ENCODE results near the gene SERPINH1. TPM values are rescaled to one million over a fixed set of nuclear protein-coding genes. Genes with fewer than 3 reads are reported as not detected.
A peak's percentile ranks its signal among the peaks of the same experiment; 100 is the strongest.

Gene SERPINH1
- polyA plus RNA-seq, 1 donor = 154 TPM

GRCh38 chr11:75597636-75598035 lies 35.6 kb downstream of the SERPINH1 start:
- no peaks in the 10 kb centered on the region for H3K9me3 ChIP-seq (ENCODE audit: control insufficient read depth, low read depth, low read length)
- no peak overlapping the region for H3K4me3 ChIP-seq (ENCODE audit: low read length)
- peaks cover 28% of the 10 kb centered on the region for H3K4me1 ChIP-seq (ENCODE audit: control insufficient read depth, insufficient read depth, low read length)
- H3K27me3 ChIP-seq (ENCODE audit: control insufficient read depth, insufficient read depth, low read length) = no peaks in the 10 kb centered on the region
- no peak overlapping the region for H3K27ac ChIP-seq (ENCODE audit: low read length)
- DNase-seq = peak in 1 of 2 donors; percentile 40
- no peaks in the 10 kb centered on the region for H3K36me3 ChIP-seq (ENCODE audit: control insufficient read depth, insufficient read depth, low read length)
- WGBS (ENCODE audit: insufficient coverage, low lambda C conversion rate) = no CpG with 5 or more reads among the region's 4 CpGs

GRCh38 chr11:75598264-75598663 lies 36.2 kb downstream of the SERPINH1 start:
- Histone ChIP-seq H3K27me3 (ENCODE audit: control insufficient read depth, insufficient read depth, low read length) (no peaks in the 10 kb centered on the region), H3K36me3 (ENCODE audit: control insufficient read depth, insufficient read depth, low read length) (no peaks in the 10 kb centered on the region), H3K4me1 (ENCODE audit: control insufficient read depth, insufficient read depth, low read length) (peaks cover 23% of the 10 kb centered on the region), H3K27ac (ENCODE audit: low read length) (no peak overlapping the region), H3K9me3 (ENCODE audit: control insufficient read depth, low read depth, low read length) (no peaks in the 10 kb centered on the region), H3K4me3 (ENCODE audit: low read length) (no peak overlapping the region)
- DNase-seq = no peak

GRCh38 chr11:75598900-75599299 lies 36.8 kb downstream of the SERPINH1 start:
- Histone ChIP-seq H3K4me3 (ENCODE audit: low read length) (no peak overlapping the region), H3K27me3 (ENCODE audit: control insufficient read depth, insufficient read depth, low read length) (no peaks in the 10 kb centered on the region), H3K27ac (ENCODE audit: low read length) (no peak overlapping the region), H3K9me3 (ENCODE audit: control insufficient read depth, low read depth, low read length) (no peaks in the 10 kb centered on the region), H3K4me1 (ENCODE audit: control insufficient read depth, insufficient read depth, low read length) (peaks cover 18% of the 10 kb centered on the region), H3K36me3 (ENCODE audit: control insufficient read depth, insufficient read depth, low read length) (no peaks in the 10 kb centered on the region)
- no peak for DNase-seq
- WGBS (ENCODE audit: insufficient coverage, low lambda C conversion rate) = no CpG with 5 or more reads among the region's 7 CpGs

GRCh38 chr11:75600356-75600755 lies 38.3 kb downstream of the SERPINH1 start:
- DNase-seq = no peak
- WGBS (ENCODE audit: insufficient coverage, low lambda C conversion rate) = no CpG with 5 or more reads among the region's 3 CpGs
- H3K9me3 ChIP-seq (ENCODE audit: control insufficient read depth, low read depth, low read length) = no peaks in the 10 kb centered on the region
- no peak overlapping the region for H3K27ac ChIP-seq (ENCODE audit: low read length)
- no peaks in the 10 kb centered on the region for H3K27me3 ChIP-seq (ENCODE audit: control insufficient read depth, insufficient read depth, low read length)
- H3K4me1 ChIP-seq (ENCODE audit: control insufficient read depth, insufficient read depth, low read length) = peaks cover 14% of the 10 kb centered on the region
- H3K36me3 ChIP-seq (ENCODE audit: control insufficient read depth, insufficient read depth, low read length) = no peaks in the 10 kb centered on the region
- H3K4me3 ChIP-seq (ENCODE audit: low read length) = no peak overlapping the region

GRCh38 chr11:75601494-75601893 lies 39.4 kb downstream of the SERPINH1 start:
- H3K4me3 ChIP-seq (ENCODE audit: low read length) = no peak overlapping the region
- WGBS (ENCODE audit: insufficient coverage, low lambda C conversion rate) = no CpG with 5 or more reads among the region's 7 CpGs

GRCh38 chr11:75602951-75603350 lies 40.9 kb downstream of the SERPINH1 start:
- H3K27me3 ChIP-seq (ENCODE audit: control insufficient read depth, insufficient read depth, low read length) = no peaks in the 10 kb centered on the region
- no peaks in the 10 kb centered on the region for H3K9me3 ChIP-seq (ENCODE audit: control insufficient read depth, low read depth, low read length)
- no peak overlapping the region for H3K27ac ChIP-seq (ENCODE audit: low read length)
- H3K36me3 ChIP-seq (ENCODE audit: control insufficient read depth, insufficient read depth, low read length) = no peaks in the 10 kb centered on the region
- DNase-seq = no peak
- H3K4me1 ChIP-seq (ENCODE audit: control insufficient read depth, insufficient read depth, low read length) = peaks cover 14% of the 10 kb centered on the region
- H3K4me3 ChIP-seq (ENCODE audit: low read length) = no peak overlapping the region
- no CpG with 5 or more reads among the region's 8 CpGs for WGBS (ENCODE audit: insufficient coverage, low lambda C conversion rate)

More at GRCh38 chr11:75601494-75601893, 39.4 kb downstream of the SERPINH1 start:
- H3K36me3 ChIP-seq (ENCODE audit: control insufficient read depth, insufficient read depth, low read length) = no peaks in the 10 kb centered on the region
- no peak overlapping the region for H3K27ac ChIP-seq (ENCODE audit: low read length)
- H3K4me1 ChIP-seq (ENCODE audit: control insufficient read depth, insufficient read depth, low read length) = peaks cover 14% of the 10 kb centered on the region
- DNase-seq = no peak
- no peaks in the 10 kb centered on the region for H3K9me3 ChIP-seq (ENCODE audit: control insufficient read depth, low read depth, low read length)
- H3K27me3 ChIP-seq (ENCODE audit: control insufficient read depth, insufficient read depth, low read length) = no peaks in the 10 kb centered on the region

- no peak for DNase-seq
- H3K4me1 ChIP-seq (ENCODE audit: control insufficient read depth, insufficient read depth, low read length) = peaks cover 6% of the 10 kb centered on the region
- H3K9me3 ChIP-seq (ENCODE audit: control insufficient read depth, low read depth, low read length) = no peaks in the 10 kb centered on the region
- no peaks in the 10 kb centered on the region for H3K27me3 ChIP-seq (ENCODE audit: control insufficient read depth, insufficient read depth, low read length)
- WGBS (ENCODE audit: insufficient coverage, low lambda C conversion rate) = 94% methylated on average over 3 of the region's 16 CpGs
- H3K36me3 ChIP-seq (ENCODE audit: control insufficient read depth, insufficient read depth, low read length) = no peaks in the 10 kb centered on the region
- no peak overlapping the region for H3K4me3 ChIP-seq (ENCODE audit: low read length)
- H3K27ac ChIP-seq (ENCODE audit: low read length) = no peak overlapping the region
Measured at GRCh38 chr11:75603791-75604736, 42.0 kb downstream of the SERPINH1 start.

- no peaks in the 10 kb centered on the region for H3K4me1 ChIP-seq (ENCODE audit: control insufficient read depth, insufficient read depth, low read length)
- no CpG with 5 or more reads among the region's 8 CpGs for WGBS (ENCODE audit: insufficient coverage, low lambda C conversion rate)
- no peak for DNase-seq
- H3K36me3 ChIP-seq (ENCODE audit: control insufficient read depth, insufficient read depth, low read length) = no peaks in the 10 kb centered on the region
- H3K9me3 ChIP-seq (ENCODE audit: control insufficient read depth, low read depth, low read length) = no peaks in the 10 kb centered on the region
- H3K27ac ChIP-seq (ENCODE audit: low read length) = no peak overlapping the region
- no peak overlapping the region for H3K4me3 ChIP-seq (ENCODE audit: low read length)
- H3K27me3 ChIP-seq (ENCODE audit: control insufficient read depth, insufficient read depth, low read length) = no peaks in the 10 kb centered on the region
Measured at GRCh38 chr11:75606099-75606498, 44.0 kb downstream of the SERPINH1 start.

- WGBS (ENCODE audit: insufficient coverage, low lambda C conversion rate) = no CpG with 5 or more reads among the region's 3 CpGs
- H3K4me1 ChIP-seq (ENCODE audit: control insufficient read depth, insufficient read depth, low read length) = peaks cover 4% of the 10 kb centered on the region
- H3K27ac ChIP-seq (ENCODE audit: low read length) = no peak overlapping the region
- no peak for DNase-seq
- H3K36me3 ChIP-seq (ENCODE audit: control insufficient read depth, insufficient read depth, low read length) = no peaks in the 10 kb centered on the region
- H3K4me3 ChIP-seq (ENCODE audit: low read length) = no peak overlapping the region
- no peaks in the 10 kb centered on the region for H3K27me3 ChIP-seq (ENCODE audit: control insufficient read depth, insufficient read depth, low read length)
- no peaks in the 10 kb centered on the region for H3K9me3 ChIP-seq (ENCODE audit: control insufficient read depth, low read depth, low read length)
Measured at GRCh38 chr11:75611823-75612222, 49.8 kb downstream of the SERPINH1 start.

GRCh38 chr11:75615751-75616150 lies 53.7 kb downstream of the SERPINH1 start:
- Histone ChIP-seq H3K4me1 (ENCODE audit: control insufficient read depth, insufficient read depth, low read length) (peaks cover 4% of the 10 kb centered on the region), H3K27ac (ENCODE audit: low read length) (no peak overlapping the region), H3K4me3 (ENCODE audit: low read length) (no peak overlapping the region), H3K9me3 (ENCODE audit: control insufficient read depth, low read depth, low read length) (peaks cover 5% of the 10 kb centered on the region), H3K27me3 (ENCODE audit: control insufficient read depth, insufficient read depth, low read length) (no peaks in the 10 kb centered on the region), H3K36me3 (ENCODE audit: control insufficient read depth, insufficient read depth, low read length) (no peaks in the 10 kb centered on the region)
- whole genome bisulfite sequencing (ENCODE audit: insufficient coverage, low lambda C conversion rate) = no CpG with 5 or more reads among the region's 7 CpGs
- no peak for DNase-seq

- 50% methylated on average over 2 of the region's 5 CpGs for WGBS (ENCODE audit: insufficient coverage, low lambda C conversion rate)
- no peak overlapping the region for H3K27ac ChIP-seq (ENCODE audit: low read length)
- H3K36me3 ChIP-seq (ENCODE audit: control insufficient read depth, insufficient read depth, low read length) = no peaks in the 10 kb centered on the region
- no peaks in the 10 kb centered on the region for H3K27me3 ChIP-seq (ENCODE audit: control insufficient read depth, insufficient read depth, low read length)
- H3K4me3 ChIP-seq (ENCODE audit: low read length) = no peak overlapping the region
- H3K9me3 ChIP-seq (ENCODE audit: control insufficient read depth, low read depth, low read length) = peaks cover 5% of the 10 kb centered on the region
- DNase-seq = no peak
- peaks cover 4% of the 10 kb centered on the region for H3K4me1 ChIP-seq (ENCODE audit: control insufficient read depth, insufficient read depth, low read length)
Measured at GRCh38 chr11:75616281-75616680, 54.2 kb downstream of the SERPINH1 start.

Measured in large intestine (tissue), 3 donors.